Epithelial cell of esophagus (primary cell): ENCODE results near the gene TMA7.

ENCODE experiments used
- DNase-seq: peaks from one replicate; pipeline ENCODE4 v3.0.0; 2010; ENCODE audit warnings: low read depth
- H3K4me3 ChIP-seq: 2 replicates; pipeline ENCODE4 v1.5.1; 2011; ENCODE audit warnings: mild to moderate bottlenecking, low read length, control low read depth
- CTCF ChIP-seq: IDR thresholded peaks from 2 replicates; pipeline ENCODE4 v1.5.1; 2011; ENCODE audit warnings: low read depth, mild to moderate bottlenecking, low read length, control low read depth, inconsistent platforms; ENCODE audit not compliant: insufficient read depth; ENCODE audit errors: missing control alignments

TMA7 gene

GRCh38 chr3:48439820-48440589 is at the start of gene TMA7, which contains the start of gene CCDC51:
TMA7 (plus strand) TSS chr3:48440257; CDS start chr3:48440297, 40 bp downstream.
CCDC51 (minus strand) TSS chr3:48440119; CDS start chr3:48435128, 4,991 bp downstream.
- peak; percentile 99 for DNase-seq
- TF ChIP-seq CTCF = no peak
- H3K4me3 ChIP-seq = peak within 1 kb of the TSS; percentile 98

GRCh38 chr3:48394391-48394790 is 45.7 kb upstream of the TMA7 start:
- H3K4me3 ChIP-seq = no peak overlapping the region
- DNase-seq = no peak
- TF ChIP-seq CTCF = no peak

GRCh38 chr3:48395714-48396113 is 44.3 kb upstream of the TMA7 start:
- no peak overlapping the region for H3K4me3 ChIP-seq
- DNase-seq = no peak
- no peak for TF ChIP-seq CTCF

- TF ChIP-seq CTCF = no peak
- no peak overlapping the region for H3K4me3 ChIP-seq
- DNase-seq = no peak
Observed at GRCh38 chr3:48397767-48398681, 42.0 kb upstream of the TMA7 start.

- no peak for DNase-seq
Observed at GRCh38 chr3:48398701-48399386, 41.2 kb upstream of the TMA7 start.

More at GRCh38 chr3:48398701-48399386, 41.2 kb upstream of the TMA7 start:
- no peak for TF ChIP-seq CTCF
- H3K4me3 ChIP-seq = no peak overlapping the region
